NB4 (cell line): ENCODE results near the gene FAM9B.

Experiments used
- DNase-seq: peaks from one replicate; pipeline ENCODE4 v3.0.0; 2010; ENCODE audit warnings: low read depth
- H3K4me3 ChIP-seq: one replicate; pipeline ENCODE4 v1.5.1; 2011; ENCODE audit warnings: mild to moderate bottlenecking, low read depth, low read length, moderate library complexity
- MYC ChIP-seq: IDR thresholded peaks from 2 replicates; pipeline ENCODE4 v1.6.1; 2011; ENCODE audit warnings: low read depth, low read length
- POLR2A ChIP-seq: IDR thresholded peaks from 2 replicates; pipeline ENCODE4 v1.6.1; 2011; ENCODE audit warnings: mild to moderate bottlenecking; ENCODE audit not compliant: insufficient read length; ENCODE audit errors: extremely low read depth
- TF ChIP-seq, protein P1 (sequence below): IDR thresholded peaks from one replicate; pipeline ENCODE4 v1.5.1; 2012; ENCODE audit warnings: low read depth, low read length
- TF ChIP-seq, protein P2 (sequence below): IDR thresholded peaks from 2 replicates; pipeline ENCODE4 v1.6.1; 2011; ENCODE audit warnings: low read depth, low read length

Gene FAM9B

DNA sequence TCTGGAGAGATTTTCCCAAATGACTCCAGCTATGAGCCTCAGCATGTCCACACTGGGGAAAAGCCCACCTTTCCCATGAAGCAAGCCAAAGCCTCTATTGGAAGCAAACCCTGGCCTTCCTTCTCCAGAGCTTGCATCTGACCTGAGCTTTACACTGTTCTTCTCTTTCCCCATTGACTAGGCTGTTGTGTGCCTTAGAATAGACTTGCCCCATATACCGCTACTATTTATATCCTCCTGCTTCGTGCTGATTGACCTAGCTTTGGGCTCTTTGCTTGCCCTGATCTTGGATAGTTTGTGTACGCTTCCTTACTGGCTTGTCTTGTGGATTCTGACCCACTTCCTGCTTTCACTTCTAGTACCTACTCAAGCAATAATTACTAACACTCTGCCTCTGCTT lies 30.9 kb downstream of the FAM9B start:
- TF ChIP-seq POLR2A (no peak), MYC (no peak)
- TF ChIP-seq, protein P1, sequence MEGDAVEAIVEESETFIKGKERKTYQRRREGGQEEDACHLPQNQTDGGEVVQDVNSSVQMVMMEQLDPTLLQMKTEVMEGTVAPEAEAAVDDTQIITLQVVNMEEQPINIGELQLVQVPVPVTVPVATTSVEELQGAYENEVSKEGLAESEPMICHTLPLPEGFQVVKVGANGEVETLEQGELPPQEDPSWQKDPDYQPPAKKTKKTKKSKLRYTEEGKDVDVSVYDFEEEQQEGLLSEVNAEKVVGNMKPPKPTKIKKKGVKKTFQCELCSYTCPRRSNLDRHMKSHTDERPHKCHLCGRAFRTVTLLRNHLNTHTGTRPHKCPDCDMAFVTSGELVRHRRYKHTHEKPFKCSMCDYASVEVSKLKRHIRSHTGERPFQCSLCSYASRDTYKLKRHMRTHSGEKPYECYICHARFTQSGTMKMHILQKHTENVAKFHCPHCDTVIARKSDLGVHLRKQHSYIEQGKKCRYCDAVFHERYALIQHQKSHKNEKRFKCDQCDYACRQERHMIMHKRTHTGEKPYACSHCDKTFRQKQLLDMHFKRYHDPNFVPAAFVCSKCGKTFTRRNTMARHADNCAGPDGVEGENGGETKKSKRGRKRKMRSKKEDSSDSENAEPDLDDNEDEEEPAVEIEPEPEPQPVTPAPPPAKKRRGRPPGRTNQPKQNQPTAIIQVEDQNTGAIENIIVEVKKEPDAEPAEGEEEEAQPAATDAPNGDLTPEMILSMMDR, result no peak
- TF ChIP-seq, protein P2, sequence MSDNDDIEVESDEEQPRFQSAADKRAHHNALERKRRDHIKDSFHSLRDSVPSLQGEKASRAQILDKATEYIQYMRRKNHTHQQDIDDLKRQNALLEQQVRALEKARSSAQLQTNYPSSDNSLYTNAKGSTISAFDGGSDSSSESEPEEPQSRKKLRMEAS, result no peak
- DNase-seq, result no peak
- H3K4me3 ChIP-seq, result no peak overlapping the region

DNA sequence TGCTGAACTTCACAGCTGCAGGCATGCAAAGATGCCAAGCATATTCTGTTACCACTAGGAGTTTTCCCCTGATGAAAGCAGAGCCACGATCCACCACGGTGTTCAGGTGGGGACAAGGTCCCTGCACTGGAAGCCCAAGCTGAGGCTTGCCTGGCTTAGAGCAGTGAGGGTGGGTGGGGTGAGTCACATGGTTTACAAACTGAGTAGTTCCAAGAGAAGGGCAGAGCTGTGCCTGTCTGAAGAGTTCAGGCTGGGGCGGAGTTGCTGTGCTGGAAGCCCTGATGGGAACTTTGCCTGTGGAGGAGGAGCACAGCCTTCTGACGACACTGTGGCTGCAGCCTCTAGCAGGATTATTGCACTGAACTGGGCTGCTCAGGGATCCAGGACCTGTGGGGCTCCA lies 45.5 kb downstream of the FAM9B start:
- TF ChIP-seq, protein P2, result no peak
- TF ChIP-seq POLR2A, result no peak
- TF ChIP-seq MYC, result no peak
- TF ChIP-seq, protein P1, result no peak
- H3K4me3 ChIP-seq, result no peak overlapping the region
- peak; percentile 1 for DNase-seq

DNA sequence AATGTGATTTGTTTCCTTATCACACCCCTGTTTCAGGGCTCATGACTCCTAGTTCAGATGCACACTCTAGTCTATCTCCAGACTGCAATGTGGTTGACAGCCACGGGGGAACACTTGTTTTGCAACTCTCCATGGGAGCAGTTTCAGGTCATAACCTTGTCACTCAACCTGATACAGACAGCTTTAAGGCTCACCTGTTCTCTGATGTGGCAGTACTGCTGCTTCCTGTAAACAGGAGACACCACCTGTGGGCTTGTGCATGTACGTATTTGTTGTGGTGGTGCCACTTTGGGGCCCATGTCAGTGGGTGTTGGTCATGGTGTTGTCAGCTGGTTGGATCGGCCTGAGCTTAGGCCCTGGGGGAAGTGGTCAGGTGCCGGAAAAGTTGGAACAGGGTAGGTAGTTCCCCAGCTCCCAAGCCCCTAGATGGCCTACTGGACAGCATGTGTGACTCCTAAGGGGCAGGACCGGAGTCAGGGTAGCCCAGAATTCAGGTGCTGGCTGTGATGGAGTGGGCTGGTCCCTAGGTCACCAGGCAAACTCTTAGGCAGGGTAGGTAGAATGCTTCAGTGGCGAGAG lies 46.2 kb downstream of the FAM9B start:
- TF ChIP-seq, protein P1, result no peak
- TF ChIP-seq, protein P2, result no peak
- no peak for TF ChIP-seq POLR2A
- no peak for DNase-seq
- H3K4me3 ChIP-seq, result no peak overlapping the region

DNA sequence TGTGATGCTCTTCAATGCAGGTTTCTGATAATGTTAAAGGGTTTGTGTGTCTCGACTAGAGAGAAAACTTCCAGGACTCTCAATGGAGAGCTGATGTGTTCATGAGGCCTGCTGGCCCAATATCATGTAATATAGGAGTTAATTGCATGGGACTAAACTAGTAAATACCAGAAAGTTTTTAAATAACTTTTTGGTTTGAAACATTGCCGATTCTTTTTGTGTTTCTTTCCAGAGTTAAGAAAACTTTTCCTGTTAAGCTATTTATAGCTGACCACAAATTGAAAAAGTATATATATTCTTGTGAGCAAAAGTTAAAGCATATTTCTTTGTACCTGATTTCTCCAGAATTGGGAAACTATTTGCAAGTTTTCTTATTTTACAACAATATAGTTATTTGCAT lies 49.7 kb downstream of the FAM9B start:
- no peak for DNase-seq
- TF ChIP-seq MYC, result no peak
- TF ChIP-seq, protein P1, result no peak
- no peak for TF ChIP-seq POLR2A
- TF ChIP-seq, protein P2, result no peak
- no peak overlapping the region for H3K4me3 ChIP-seq

DNA sequence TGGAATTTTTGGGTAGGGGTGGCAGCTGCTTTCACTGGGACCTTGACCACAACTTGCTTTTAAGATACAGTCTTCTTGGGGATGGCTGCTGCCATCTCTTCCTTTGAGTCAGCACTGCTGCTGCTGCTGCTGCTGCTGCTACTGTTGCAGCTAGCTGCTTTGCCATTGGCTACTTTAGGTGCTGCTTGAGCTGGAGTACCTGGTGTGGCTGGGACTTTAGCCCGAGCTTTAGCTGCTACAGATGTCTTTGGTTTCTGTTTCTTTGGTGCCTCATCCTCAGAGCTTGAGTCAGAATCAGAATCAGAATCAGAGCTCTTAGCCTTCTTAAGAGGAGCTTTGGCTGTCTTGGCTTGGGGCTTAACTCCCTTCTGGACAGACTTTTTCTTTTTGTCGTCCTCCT lies 52.2 kb downstream of the FAM9B start:
- TF ChIP-seq, protein P2, result no peak
- TF ChIP-seq, protein P1, result no peak
- TF ChIP-seq POLR2A (no peak), MYC (no peak)
- DNase-seq, result no peak
- H3K4me3 ChIP-seq, result no peak overlapping the region

DNA sequence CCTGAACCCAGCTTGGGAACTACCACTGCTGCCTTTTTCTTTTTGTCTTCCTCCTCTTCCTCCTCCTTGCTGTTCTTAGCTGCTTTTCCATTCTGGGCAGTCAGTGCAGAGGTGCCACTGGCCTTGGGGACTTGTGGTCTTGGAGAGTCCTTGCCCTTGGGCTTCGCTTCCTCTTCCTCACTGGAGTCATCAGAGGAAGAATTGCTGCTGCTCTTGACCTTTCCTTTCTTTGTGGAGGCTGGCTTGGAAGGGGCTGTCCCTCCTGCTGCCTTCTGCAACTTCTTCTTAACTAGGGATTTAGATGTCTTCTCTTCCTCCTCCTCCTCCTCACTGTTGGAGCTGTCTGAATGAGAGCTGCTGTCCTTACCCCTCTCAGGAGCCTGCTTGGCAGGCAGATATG lies 53.2 kb downstream of the FAM9B start:
- DNase-seq, result peak; percentile 3
- TF ChIP-seq, protein P1, result no peak
- TF ChIP-seq MYC (no peak), POLR2A (no peak)
- TF ChIP-seq, protein P2, result no peak
- no peak overlapping the region for H3K4me3 ChIP-seq
